ENCODE results near the gene CCDC92. TPM values are rescaled to one million over a fixed set of nuclear protein-coding genes. Genes with fewer than 3 reads are reported as not detected.

CCDC92 gene
- total and polyA plus RNA-seq, 2 donors (not counting 3 experiments of a cell fraction or from before 2014, with no cell fraction given): 41.2 to 41.6 TPM

DNA sequence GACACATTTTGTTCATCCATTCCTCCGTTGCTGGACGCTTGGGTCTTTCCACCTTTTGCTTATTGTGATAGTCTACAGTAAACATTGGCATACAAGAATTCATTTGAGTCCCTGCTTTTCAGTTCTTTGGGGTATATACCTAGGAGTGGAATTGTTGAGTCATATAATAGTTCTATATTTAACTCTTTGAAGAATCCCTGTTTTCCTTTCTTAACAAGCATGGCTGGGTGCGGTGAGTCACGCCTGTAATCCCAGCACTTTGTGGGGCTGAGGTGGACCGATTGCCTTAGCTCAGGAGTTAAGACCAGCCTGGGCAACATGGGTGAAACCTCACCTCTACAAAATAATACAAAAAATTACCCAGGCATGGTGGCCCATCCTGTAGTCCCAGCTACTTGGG lies 75.4 kb downstream of the CCDC92 start:
- no peak for DNase-seq (ENCODE audit: low read depth, low spot score)
- TF ChIP-seq, protein P1, sequence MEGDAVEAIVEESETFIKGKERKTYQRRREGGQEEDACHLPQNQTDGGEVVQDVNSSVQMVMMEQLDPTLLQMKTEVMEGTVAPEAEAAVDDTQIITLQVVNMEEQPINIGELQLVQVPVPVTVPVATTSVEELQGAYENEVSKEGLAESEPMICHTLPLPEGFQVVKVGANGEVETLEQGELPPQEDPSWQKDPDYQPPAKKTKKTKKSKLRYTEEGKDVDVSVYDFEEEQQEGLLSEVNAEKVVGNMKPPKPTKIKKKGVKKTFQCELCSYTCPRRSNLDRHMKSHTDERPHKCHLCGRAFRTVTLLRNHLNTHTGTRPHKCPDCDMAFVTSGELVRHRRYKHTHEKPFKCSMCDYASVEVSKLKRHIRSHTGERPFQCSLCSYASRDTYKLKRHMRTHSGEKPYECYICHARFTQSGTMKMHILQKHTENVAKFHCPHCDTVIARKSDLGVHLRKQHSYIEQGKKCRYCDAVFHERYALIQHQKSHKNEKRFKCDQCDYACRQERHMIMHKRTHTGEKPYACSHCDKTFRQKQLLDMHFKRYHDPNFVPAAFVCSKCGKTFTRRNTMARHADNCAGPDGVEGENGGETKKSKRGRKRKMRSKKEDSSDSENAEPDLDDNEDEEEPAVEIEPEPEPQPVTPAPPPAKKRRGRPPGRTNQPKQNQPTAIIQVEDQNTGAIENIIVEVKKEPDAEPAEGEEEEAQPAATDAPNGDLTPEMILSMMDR (IDR thresholded peaks at IDR 0.05; ENCODE audit: extremely low read depth in 1 of 2, insufficient read depth in 1 of 2, low read depth in 1 of 2, low read length in 2 of 2): no peak
- TF ChIP-seq JUN (IDR thresholded peaks at IDR 0.05; ENCODE audit: borderline replicate concordance, insufficient read depth, insufficient read length, low read depth): no peak
- TF ChIP-seq GATA2 (IDR thresholded peaks at IDR 0.05; ENCODE audit: insufficient read depth, insufficient read length, low read depth, low read length): no peak
- TF ChIP-seq, protein P2, sequence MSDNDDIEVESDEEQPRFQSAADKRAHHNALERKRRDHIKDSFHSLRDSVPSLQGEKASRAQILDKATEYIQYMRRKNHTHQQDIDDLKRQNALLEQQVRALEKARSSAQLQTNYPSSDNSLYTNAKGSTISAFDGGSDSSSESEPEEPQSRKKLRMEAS (IDR thresholded peaks at IDR 0.05; ENCODE audit: insufficient read depth, insufficient read length): no peak
- TF ChIP-seq POLR2A (IDR thresholded peaks at IDR 0.05; ENCODE audit: low read depth, low read length): no peak
- TF ChIP-seq POLR2AphosphoS5 (IDR thresholded peaks at IDR 0.05; ENCODE audit: insufficient read depth, low read depth, low read length): no peak
- no peak for TF ChIP-seq FOS (IDR thresholded peaks at IDR 0.05; ENCODE audit: borderline replicate concordance, insufficient read depth, low read length)
- no peak for TF ChIP-seq EZH2 (IDR thresholded peaks at IDR 0.05; ENCODE audit: borderline replicate concordance, low read depth, low read length, severe bottlenecking)
- no peak for TF ChIP-seq MYC (IDR thresholded peaks at IDR 0.05; ENCODE audit: low read depth, low read length)
- Histone ChIP-seq H3K9me3 (replicated peaks; ENCODE audit: control insufficient read depth, insufficient read depth, low read length) (no peaks in the 10 kb centered on the region), H3K79me2 (ENCODE audit: control insufficient read depth, insufficient read depth, low read length) (no peaks in the 10 kb centered on the region), H3K9me1 (replicated peaks; ENCODE audit: control insufficient read depth, extremely low read depth, insufficient read depth, low read length) (no peaks in the 10 kb centered on the region), H3K36me3 (ENCODE audit: control insufficient read depth in 2 of 2, extremely low read depth in 1 of 2, insufficient read depth in 2 of 2, low read length in 2 of 2) (no peaks in the 10 kb centered on the region), H3K27ac (ENCODE audit: insufficient read depth, low read depth, low read length) (no peak overlapping the region), H3K27me3 (ENCODE audit: control insufficient read depth in 2 of 2, insufficient read depth in 2 of 2, low read length in 2 of 2) (peaks cover 4 to 6% of the 10 kb centered on the region in 2 experiments), H4K20me1 (replicated peaks; ENCODE audit: control insufficient read depth, extremely low read depth, insufficient read depth, low read length) (no peaks in the 10 kb centered on the region), H3K4me3 (replicated peaks in 1 of 3; ENCODE audit: insufficient read depth in 1 of 3, low read depth in 1 of 3, low read length in 3 of 3) (no peak overlapping the region), H3K4me1 (ENCODE audit: control insufficient read depth, extremely low read depth, insufficient read depth, low read length) (no peaks in the 10 kb centered on the region), H3K4me2 (ENCODE audit: insufficient read depth, low read length) (no peak overlapping the region), H2AFZ (ENCODE audit: low read depth, low read length) (no peak overlapping the region), H3K9ac (replicated peaks; ENCODE audit: extremely low read depth, insufficient read depth, low read length) (no peak overlapping the region)
- ChIA-PET POLR2A (no interaction called here), CTCF (no interaction called here)
- FAIRE-seq: no peak
- dilution Hi-C loops (cut with MboI; ENCODE audit: extremely low pct_ligation_motif_present, low sequenced_read_pairs) (no loop called here), intact Hi-C loops (cut with micrococcal nuclease) (no loop called here)
- no TSS peak for BruUV-seq (replicated peaks)
